Stimulated activated CD8-positive, alpha-beta memory T cell treated with anti-CD3 and anti-CD28 coated beads, Interleukin-7, amount 100 ng/mL, for 4 hours (primary cell): ENCODE data around the gene BTBD2.

Experiments
- DNase-seq, 2 donors: peaks; one replicate each; pipeline ENCODE4 v3.0.0-alpha.2; 2020; ENCODE audit warnings: low read depth in 2 of 2

BTBD2 gene

GRCh38 chr19:2015608-2015950 is at the start of gene BTBD2:
TSS of gene BTBD2 (minus strand) at chr19:2015714. CDS start at chr19:2015703, 11 bp downstream.
- DNase-seq: peak; percentile 32 to 53

GRCh38 chr19:2064788-2065524 is 49.4 kb upstream of the BTBD2 start:
- no peak for DNase-seq

- no peak for DNase-seq
Observed at GRCh38 chr19:2064395-2064787, 48.9 kb upstream of the BTBD2 start.

GRCh38 chr19:2063824-2064223 is 48.3 kb upstream of the BTBD2 start:
- DNase-seq: no peak

- no peak for DNase-seq
Observed at GRCh38 chr19:2062770-2063169, 47.3 kb upstream of the BTBD2 start.

GRCh38 chr19:2062389-2062729 is 46.8 kb upstream of the BTBD2 start:
- DNase-seq: no peak

- DNase-seq: peak; percentile 97 to 98
Observed at GRCh38 chr19:2061495-2062388, 46.2 kb upstream of the BTBD2 start.

GRCh38 chr19:2060884-2061494 is 45.5 kb upstream of the BTBD2 start:
- DNase-seq: no peak

GRCh38 chr19:2059422-2060201 is 44.1 kb upstream of the BTBD2 start:
- DNase-seq: no peak

GRCh38 chr19:2058570-2059421 is 43.3 kb upstream of the BTBD2 start:
- no peak for DNase-seq

GRCh38 chr19:2057484-2058469 is 42.3 kb upstream of the BTBD2 start:
- no peak for DNase-seq

- DNase-seq: no peak
Observed at GRCh38 chr19:2056837-2057192, 41.3 kb upstream of the BTBD2 start.

- no peak for DNase-seq
Observed at GRCh38 chr19:2055931-2056836, 40.7 kb upstream of the BTBD2 start.

GRCh38 chr19:2054763-2055162 is 39.2 kb upstream of the BTBD2 start:
- no peak for DNase-seq

GRCh38 chr19:2053601-2054389 is 38.3 kb upstream of the BTBD2 start:
- no peak for DNase-seq

- DNase-seq: no peak
Observed at GRCh38 chr19:2051773-2052704, 36.5 kb upstream of the BTBD2 start.
